ENCODE measurements around the gene PNMA8A.

DNA sequence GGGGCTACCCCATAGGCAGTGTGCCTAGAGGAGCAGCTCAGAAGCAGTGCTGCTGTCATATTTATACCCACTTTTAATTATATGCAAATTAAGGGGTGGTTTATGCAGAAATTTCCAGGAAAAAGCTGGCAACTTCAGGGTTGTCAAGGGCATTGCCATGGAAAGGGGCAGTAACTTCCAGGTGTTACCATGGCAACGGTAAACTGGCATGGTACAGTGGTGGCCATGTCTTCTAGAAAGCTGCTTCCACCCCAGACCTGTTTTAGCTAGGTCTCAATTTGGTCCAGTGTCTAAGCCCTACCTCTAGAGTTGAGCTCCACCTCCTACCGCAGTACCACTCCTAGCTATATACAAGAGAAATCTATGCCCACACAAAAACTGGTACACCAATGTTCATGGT is 11.3 kb downstream of the PNMA8A start:
- TF ChIP-seq, protein P1, sequence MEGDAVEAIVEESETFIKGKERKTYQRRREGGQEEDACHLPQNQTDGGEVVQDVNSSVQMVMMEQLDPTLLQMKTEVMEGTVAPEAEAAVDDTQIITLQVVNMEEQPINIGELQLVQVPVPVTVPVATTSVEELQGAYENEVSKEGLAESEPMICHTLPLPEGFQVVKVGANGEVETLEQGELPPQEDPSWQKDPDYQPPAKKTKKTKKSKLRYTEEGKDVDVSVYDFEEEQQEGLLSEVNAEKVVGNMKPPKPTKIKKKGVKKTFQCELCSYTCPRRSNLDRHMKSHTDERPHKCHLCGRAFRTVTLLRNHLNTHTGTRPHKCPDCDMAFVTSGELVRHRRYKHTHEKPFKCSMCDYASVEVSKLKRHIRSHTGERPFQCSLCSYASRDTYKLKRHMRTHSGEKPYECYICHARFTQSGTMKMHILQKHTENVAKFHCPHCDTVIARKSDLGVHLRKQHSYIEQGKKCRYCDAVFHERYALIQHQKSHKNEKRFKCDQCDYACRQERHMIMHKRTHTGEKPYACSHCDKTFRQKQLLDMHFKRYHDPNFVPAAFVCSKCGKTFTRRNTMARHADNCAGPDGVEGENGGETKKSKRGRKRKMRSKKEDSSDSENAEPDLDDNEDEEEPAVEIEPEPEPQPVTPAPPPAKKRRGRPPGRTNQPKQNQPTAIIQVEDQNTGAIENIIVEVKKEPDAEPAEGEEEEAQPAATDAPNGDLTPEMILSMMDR (IDR thresholded peaks at IDR 0.05): no peak
- TF ChIP-seq POLR2A (IDR thresholded peaks at IDR 0.05): no peak
